ENCODE measurements around the gene ANKRD33B.
"Not testable (repeated sequence)": the region's sequence is repeated elsewhere in the genome, so short reads cannot be mapped to it uniquely, and the experiment has no call there.

DNA sequence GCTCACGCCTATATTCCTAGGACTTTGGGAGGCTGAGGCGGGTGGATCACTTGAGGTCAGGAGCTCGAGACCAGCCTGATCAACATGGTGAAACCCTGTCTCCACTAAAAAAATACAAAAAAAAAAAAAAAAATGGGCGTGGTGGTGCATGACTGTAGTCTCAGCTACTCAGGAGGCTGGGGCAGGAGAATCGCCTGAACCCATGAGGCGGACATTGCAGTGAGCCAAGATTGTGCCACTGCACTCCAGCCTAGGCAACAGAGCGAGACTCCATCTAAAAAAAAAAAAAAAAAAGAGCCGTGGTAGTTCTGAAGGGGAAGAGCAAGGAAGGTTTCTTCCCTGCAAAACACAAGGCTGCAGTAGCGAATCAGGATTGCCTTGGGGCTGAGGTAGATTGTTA, 44.2 kb downstream of the ANKRD33B start:
- not testable (repeated sequence) for TF ChIP-seq CTCF, EZH2, EZH2phosphoT487 (IDR thresholded peaks at IDR 0.05)

All from neural progenitor cell (in vitro differentiated cells).